ENCODE data around the gene RNF123. TPM values are rescaled to one million over a fixed set of nuclear protein-coding genes. Genes with fewer than 3 reads are reported as not detected.

The RNF123 gene
- total and polyA plus RNA-seq, 4 donors = 34.3 to 104 (median 40.2) TPM

DNA sequence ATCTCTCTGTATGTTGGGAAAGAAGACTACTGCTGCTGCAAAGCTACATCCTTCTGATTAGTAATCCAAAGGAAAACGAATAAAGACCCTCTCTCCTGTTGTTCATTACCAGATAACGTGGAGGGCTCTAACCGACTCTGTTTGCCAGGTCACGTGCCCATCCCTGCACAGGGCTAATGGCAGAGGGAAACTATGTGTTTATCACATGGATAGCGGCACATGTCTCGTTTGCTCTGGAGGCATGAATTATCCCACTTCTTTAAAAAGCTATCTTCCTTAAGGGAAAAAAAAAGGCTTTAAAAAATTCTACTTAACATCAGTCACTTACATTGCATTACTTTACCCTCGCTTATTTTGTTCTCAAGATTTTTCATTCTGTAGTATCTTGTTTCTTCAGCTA lies 48.1 kb upstream of the RNF123 start (continued):
- TF ChIP-seq, protein P1, sequence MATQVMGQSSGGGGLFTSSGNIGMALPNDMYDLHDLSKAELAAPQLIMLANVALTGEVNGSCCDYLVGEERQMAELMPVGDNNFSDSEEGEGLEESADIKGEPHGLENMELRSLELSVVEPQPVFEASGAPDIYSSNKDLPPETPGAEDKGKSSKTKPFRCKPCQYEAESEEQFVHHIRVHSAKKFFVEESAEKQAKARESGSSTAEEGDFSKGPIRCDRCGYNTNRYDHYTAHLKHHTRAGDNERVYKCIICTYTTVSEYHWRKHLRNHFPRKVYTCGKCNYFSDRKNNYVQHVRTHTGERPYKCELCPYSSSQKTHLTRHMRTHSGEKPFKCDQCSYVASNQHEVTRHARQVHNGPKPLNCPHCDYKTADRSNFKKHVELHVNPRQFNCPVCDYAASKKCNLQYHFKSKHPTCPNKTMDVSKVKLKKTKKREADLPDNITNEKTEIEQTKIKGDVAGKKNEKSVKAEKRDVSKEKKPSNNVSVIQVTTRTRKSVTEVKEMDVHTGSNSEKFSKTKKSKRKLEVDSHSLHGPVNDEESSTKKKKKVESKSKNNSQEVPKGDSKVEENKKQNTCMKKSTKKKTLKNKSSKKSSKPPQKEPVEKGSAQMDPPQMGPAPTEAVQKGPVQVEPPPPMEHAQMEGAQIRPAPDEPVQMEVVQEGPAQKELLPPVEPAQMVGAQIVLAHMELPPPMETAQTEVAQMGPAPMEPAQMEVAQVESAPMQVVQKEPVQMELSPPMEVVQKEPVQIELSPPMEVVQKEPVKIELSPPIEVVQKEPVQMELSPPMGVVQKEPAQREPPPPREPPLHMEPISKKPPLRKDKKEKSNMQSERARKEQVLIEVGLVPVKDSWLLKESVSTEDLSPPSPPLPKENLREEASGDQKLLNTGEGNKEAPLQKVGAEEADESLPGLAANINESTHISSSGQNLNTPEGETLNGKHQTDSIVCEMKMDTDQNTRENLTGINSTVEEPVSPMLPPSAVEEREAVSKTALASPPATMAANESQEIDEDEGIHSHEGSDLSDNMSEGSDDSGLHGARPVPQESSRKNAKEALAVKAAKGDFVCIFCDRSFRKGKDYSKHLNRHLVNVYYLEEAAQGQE (IDR thresholded peaks at IDR 0.05) = no peak
- no peak for TF ChIP-seq YY1 (IDR thresholded peaks at IDR 0.05)
- no peak for TF ChIP-seq FOXA1 (IDR thresholded peaks at IDR 0.05)

- Histone ChIP-seq H3K4me1 (ENCODE audit: control insufficient read depth in 4 of 4, insufficient read depth in 4 of 4, low read length in 3 of 4) (peaks cover 3 to 16% (median 10%) of the 10 kb centered on the region in 4 donors), H3K36me3 (ENCODE audit: control insufficient read depth in 4 of 4, insufficient read depth in 3 of 4, low read depth in 1 of 4, low read length in 3 of 4) (no peaks in the 10 kb centered on the region), H3K9me3 (ENCODE audit: control insufficient read depth in 4 of 4, low read length in 3 of 4) (no peaks in the 10 kb centered on the region), H3K27ac (ENCODE audit: low read depth in 1 of 2, low read length in 2 of 2) (no peak overlapping the region), H3K4me3 (ENCODE audit: low read depth in 1 of 3, low read length in 3 of 3) (no peak overlapping the region), H3K27me3 (ENCODE audit: control insufficient read depth in 4 of 4, insufficient read depth in 4 of 4, low read length in 3 of 4) (no peaks in the 10 kb centered on the region), H3K9ac (ENCODE audit: low read depth in 1 of 2, low read length in 2 of 2) (no peak overlapping the region)
- no peak for TF ChIP-seq TAF1 (conservative IDR thresholded peaks at IDR 0.05)
- no peak for TF ChIP-seq EGR1 (IDR thresholded peaks at IDR 0.05; ENCODE audit: low read depth in 2 of 2)
- TF ChIP-seq, protein P2, sequence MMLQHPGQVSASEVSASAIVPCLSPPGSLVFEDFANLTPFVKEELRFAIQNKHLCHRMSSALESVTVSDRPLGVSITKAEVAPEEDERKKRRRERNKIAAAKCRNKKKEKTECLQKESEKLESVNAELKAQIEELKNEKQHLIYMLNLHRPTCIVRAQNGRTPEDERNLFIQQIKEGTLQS (IDR thresholded peaks at IDR 0.05) = no peak
- no peak for TF ChIP-seq JUND (IDR thresholded peaks at IDR 0.05)
- TF ChIP-seq RXRA (IDR thresholded peaks at IDR 0.05) = no peak
- 93% methylated on average over 14 of the region's 14 CpGs for WGBS
- DNase-seq (ENCODE audit: low spot score) = no peak
Observed at GRCh38 chr3:49641921-49642707, 47.2 kb upstream of the RNF123 start.

GRCh38 chr3:49642708-49643145 lies 46.6 kb upstream of the RNF123 start:
- Histone ChIP-seq H3K4me3 (ENCODE audit: low read depth in 1 of 3, low read length in 3 of 3) (no peak overlapping the region), H3K9me3 (ENCODE audit: control insufficient read depth in 4 of 4, low read length in 3 of 4) (no peaks in the 10 kb centered on the region), H3K27ac (ENCODE audit: low read depth in 1 of 2, low read length in 2 of 2) (no peak overlapping the region), H3K4me1 (ENCODE audit: control insufficient read depth in 4 of 4, insufficient read depth in 4 of 4, low read length in 3 of 4) (peaks cover 3 to 21% (median 11%) of the 10 kb centered on the region in 4 donors), H3K9ac (ENCODE audit: low read depth in 1 of 2, low read length in 2 of 2) (no peak overlapping the region), H3K36me3 (ENCODE audit: control insufficient read depth in 4 of 4, insufficient read depth in 3 of 4, low read depth in 1 of 4, low read length in 3 of 4) (no peaks in the 10 kb centered on the region), H3K27me3 (ENCODE audit: control insufficient read depth in 4 of 4, insufficient read depth in 4 of 4, low read length in 3 of 4) (no peaks in the 10 kb centered on the region)
- no peak for TF ChIP-seq HNF4A (conservative IDR thresholded peaks at IDR 0.05)
- TF ChIP-seq ZBTB33 (IDR thresholded peaks at IDR 0.05) = no peak
- no peak for TF ChIP-seq RAD21 (IDR thresholded peaks at IDR 0.05)
- TF ChIP-seq YY1 (IDR thresholded peaks at IDR 0.05) = no peak
- TF ChIP-seq NR2F2 (IDR thresholded peaks at IDR 0.05) = no peak
- TF ChIP-seq FOXA1 (IDR thresholded peaks at IDR 0.05) = no peak
- TF ChIP-seq, protein P2 (IDR thresholded peaks at IDR 0.05) = no peak
- 92% methylated on average over 9 of the region's 9 CpGs for WGBS
- DNase-seq (ENCODE audit: low spot score) = no peak
